ENCODE measurements around the gene ANO5. TPM values are rescaled to one million over a fixed set of nuclear protein-coding genes. Genes with fewer than 3 reads are reported as not detected.
A peak's percentile ranks its signal among the peaks of the same experiment; 100 is the strongest.

The ANO5 gene, protein sequence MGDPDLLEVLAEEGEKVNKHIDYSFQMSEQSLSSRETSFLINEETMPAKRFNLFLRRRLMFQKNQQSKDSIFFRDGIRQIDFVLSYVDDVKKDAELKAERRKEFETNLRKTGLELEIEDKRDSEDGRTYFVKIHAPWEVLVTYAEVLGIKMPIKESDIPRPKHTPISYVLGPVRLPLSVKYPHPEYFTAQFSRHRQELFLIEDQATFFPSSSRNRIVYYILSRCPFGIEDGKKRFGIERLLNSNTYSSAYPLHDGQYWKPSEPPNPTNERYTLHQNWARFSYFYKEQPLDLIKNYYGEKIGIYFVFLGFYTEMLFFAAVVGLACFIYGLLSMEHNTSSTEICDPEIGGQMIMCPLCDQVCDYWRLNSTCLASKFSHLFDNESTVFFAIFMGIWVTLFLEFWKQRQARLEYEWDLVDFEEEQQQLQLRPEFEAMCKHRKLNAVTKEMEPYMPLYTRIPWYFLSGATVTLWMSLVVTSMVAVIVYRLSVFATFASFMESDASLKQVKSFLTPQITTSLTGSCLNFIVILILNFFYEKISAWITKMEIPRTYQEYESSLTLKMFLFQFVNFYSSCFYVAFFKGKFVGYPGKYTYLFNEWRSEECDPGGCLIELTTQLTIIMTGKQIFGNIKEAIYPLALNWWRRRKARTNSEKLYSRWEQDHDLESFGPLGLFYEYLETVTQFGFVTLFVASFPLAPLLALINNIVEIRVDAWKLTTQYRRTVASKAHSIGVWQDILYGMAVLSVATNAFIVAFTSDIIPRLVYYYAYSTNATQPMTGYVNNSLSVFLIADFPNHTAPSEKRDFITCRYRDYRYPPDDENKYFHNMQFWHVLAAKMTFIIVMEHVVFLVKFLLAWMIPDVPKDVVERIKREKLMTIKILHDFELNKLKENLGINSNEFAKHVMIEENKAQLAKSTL
- 1.2 TPM for total RNA-seq

DNA sequence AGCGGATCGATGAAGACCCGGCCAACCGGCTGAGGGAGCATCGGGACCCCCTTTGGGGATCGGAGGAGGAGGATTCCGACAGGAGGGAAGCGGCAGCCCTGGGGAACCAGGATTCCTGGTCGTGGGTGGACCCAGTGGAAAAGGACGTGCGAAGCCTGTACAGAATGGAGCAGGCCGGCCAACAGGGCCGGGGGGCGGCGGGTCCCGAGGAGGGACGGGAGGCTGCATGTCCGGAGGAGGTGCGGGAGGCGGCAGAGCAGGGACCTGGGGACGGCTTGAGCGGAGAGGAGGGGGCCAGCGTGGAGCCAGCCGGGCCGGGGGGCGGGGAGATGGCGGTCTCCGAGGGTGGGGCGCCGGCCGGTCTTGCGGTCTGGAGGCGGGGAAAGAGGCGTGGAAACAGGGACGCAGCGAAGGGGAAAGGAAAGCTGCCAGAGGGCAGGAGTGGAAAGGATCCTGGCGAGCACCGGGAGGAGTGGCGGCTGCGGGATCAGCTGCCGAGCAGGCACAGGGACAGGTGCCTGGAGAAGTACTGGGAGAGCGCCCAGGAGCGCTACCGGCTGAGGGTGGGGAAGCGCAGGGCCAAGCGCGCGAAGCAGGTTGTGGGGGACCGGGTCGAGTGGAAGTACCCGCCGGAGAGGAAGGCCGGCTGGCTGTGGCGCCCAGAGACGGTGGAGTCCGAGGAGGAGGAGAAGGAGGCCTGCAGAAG is at the start of gene ANO5:
Gene ANO5, plus strand, starts transcription at position 444 of the 706 bp plus-strand sequence. CDS start 408 bp downstream, outside the sequence.
- ATAC-seq (peak; percentile 78), DNase-seq (ENCODE audit: low spot score) (peak; percentile 62)
- intact Hi-C loops (cut with DNase I) = no loop called here

DNA sequence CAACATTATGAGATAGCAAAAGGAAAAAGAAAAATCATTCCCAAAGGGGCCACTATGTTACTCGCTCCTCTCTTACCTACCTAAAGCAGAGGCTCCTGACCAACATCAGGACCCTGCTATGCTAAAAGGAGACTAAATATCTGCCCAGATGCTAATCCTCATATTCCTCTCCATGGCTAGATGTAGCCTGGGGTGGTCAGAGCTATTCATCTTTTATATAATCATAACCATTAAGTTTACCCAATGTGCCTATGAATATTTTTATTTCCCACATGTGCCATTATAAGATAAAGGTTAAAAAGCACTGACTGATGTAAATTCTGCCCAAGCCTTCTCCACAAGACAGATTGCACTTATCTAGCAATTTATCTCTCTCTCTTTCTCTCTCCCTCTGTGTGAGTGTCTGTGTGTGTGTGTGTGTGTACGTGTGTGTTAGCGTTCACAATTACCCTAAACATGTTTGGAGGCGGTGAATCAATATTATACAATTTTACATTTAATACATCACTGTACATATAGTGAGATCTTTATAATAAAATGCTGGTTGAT is 41.2 kb upstream of the ANO5 start:
- no peak for DNase-seq (ENCODE audit: low spot score)
- no peak for ATAC-seq
- intact Hi-C loops (cut with DNase I) = no loop called here

GRCh38 chr11:22157531-22157930 is 35.4 kb upstream of the ANO5 start:
- no peak for DNase-seq (ENCODE audit: low spot score)
- no peak for ATAC-seq
- intact Hi-C loops (cut with DNase I) = no loop called here

- intact Hi-C loops (cut with DNase I) = no loop called here
- ATAC-seq (no peak), DNase-seq (ENCODE audit: low spot score) (no peak)
Measured at GRCh38 chr11:22161489-22161888, 31.4 kb upstream of the ANO5 start.

DNA sequence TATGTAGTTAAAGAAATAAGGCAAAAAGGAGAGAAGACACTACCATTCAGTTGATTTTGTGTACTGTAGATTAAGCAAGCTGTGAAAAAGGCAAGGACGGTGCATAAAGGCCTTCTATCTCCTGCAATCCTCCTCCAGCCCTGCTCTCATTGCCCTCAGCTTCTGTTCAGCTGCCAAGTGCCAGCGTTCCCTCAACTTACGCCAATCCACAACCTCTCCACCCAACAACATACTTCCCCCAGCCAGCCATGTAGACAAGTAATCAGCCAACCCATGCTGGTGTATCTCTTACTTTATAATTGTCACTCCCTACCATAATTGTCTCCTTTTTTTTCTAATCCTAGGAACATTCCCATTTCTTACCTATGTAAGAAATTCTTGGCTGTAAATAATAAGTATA is 30.1 kb upstream of the ANO5 start:
- intact Hi-C loops (cut with DNase I) = no loop called here
- ATAC-seq = peak; percentile 38
- DNase-seq (ENCODE audit: low spot score) = no peak

GRCh38 chr11:22163394-22163797 is 29.5 kb upstream of the ANO5 start:
- intact Hi-C loops (cut with DNase I) = no loop called here
- ATAC-seq (peak; percentile 86), DNase-seq (ENCODE audit: low spot score) (no peak)

DNA sequence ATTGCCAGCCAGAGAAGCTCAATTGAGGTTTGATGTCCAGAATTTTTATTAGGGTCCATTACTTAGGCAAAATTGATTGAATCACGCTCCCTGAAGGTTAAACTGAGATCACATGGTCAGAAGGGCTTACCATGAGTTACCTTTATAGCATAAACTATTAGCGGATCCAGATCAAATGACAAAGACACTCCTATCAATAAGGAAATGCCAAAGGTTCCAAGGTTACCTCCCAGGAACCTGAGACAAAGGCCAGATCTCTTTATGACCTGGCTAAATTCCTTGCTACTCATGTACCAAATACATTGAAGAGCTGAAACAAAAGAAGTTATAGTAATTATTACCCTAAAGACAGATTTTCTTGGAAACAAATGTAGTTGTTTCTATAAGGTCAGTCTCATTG is 27.8 kb upstream of the ANO5 start:
- DNase-seq (ENCODE audit: low spot score) (no peak), ATAC-seq (no peak)
- intact Hi-C loops (cut with DNase I) = no loop called here

- intact Hi-C loops (cut with DNase I) = no loop called here
- DNase-seq (ENCODE audit: low spot score) (no peak), ATAC-seq (no peak)
Measured at GRCh38 chr11:22165759-22166513, 26.9 kb upstream of the ANO5 start.

DNA sequence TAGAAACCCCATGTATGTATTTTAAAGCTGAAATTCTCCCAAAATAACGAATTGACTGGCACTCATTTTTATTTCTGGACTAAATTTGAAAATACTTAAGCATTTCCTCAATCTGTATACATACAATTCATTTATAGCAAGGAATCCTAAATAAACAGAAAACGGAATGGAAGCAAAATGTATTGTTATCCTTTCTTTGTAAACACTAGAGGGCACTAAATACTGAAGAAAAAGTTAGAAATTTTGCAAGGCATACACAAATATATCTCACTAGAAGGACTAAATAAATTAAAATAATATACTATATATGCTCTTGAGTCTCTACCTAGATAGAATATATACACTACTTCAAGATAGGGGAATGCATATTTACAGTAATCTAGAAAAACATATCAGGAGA is 23.1 kb upstream of the ANO5 start:
- ATAC-seq = no peak
- DNase-seq (ENCODE audit: low spot score) = no peak
- intact Hi-C loops (cut with DNase I) = no loop called here

GRCh38 chr11:22173532-22173931 is 19.4 kb upstream of the ANO5 start:
- ATAC-seq (no peak), DNase-seq (ENCODE audit: low spot score) (no peak)
- intact Hi-C loops (cut with DNase I) = no loop called here

DNA sequence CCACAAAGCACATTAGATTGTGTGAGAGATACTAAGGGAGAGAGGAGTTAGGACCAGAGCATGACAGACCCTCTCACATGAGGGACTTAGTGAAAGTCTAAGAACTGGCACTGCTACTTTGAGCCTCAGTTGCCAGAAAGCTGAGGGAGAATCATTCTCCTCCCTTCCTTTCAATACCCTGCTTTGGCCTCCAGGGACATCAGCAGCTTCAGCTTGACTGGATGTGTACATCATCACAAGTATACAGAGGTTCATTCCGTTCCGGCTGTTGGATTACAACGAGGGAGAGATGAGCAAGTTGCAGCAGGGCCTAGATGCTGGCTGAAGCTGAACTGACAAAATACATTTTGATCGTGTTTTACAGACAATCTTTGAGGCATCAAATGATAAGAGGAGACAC is 15.7 kb upstream of the ANO5 start:
- ATAC-seq (no peak), DNase-seq (ENCODE audit: low spot score) (no peak)
- intact Hi-C loops (cut with DNase I) = no loop called here

DNA sequence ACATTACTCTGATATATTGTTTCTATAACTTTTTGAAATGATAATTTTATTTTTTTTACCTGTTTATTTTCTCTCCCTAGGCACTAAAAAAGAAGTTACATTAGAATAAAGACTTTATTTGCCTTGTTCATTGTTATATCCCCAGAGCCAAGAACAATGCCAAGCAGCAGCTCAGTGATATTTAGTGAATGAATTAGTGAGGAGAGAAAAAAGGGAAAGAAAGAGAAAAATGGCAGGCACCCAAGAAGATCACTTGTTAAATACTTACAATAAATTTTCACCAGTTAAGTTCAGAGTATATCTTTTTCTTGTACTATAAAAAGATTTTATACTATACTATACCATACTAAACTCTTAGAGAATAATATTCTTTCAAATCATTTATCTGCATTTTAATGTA is 13.3 kb upstream of the ANO5 start:
- ATAC-seq (no peak), DNase-seq (ENCODE audit: low spot score) (no peak)
- intact Hi-C loops (cut with DNase I) = no loop called here

DNA sequence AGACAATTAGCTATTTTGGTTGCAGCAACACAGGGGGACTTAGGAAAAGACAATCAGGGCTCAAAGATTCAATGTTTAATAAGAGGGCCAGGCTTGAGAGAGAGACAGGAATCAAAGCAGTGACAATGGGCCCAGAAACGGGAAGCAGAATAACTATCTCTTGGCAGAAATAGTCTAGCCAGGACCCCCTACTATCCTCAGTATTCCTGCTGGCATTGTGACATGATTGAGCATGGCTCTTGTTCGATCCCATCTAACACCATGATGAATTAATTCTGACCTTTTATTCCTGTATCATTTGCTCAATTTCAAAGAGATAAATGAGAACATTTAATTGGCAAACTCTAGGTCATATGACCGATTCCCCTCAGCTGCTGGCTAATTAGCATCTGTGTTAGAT is 12.8 kb upstream of the ANO5 start:
- no peak for DNase-seq (ENCODE audit: low spot score)
- ATAC-seq = no peak
- intact Hi-C loops (cut with DNase I) = no loop called here

GRCh38 chr11:22189660-22190059 is 3.2 kb upstream of the ANO5 start:
- no peak for ATAC-seq
- intact Hi-C loops (cut with DNase I) = no loop called here
- DNase-seq (ENCODE audit: low spot score) = no peak

DNA sequence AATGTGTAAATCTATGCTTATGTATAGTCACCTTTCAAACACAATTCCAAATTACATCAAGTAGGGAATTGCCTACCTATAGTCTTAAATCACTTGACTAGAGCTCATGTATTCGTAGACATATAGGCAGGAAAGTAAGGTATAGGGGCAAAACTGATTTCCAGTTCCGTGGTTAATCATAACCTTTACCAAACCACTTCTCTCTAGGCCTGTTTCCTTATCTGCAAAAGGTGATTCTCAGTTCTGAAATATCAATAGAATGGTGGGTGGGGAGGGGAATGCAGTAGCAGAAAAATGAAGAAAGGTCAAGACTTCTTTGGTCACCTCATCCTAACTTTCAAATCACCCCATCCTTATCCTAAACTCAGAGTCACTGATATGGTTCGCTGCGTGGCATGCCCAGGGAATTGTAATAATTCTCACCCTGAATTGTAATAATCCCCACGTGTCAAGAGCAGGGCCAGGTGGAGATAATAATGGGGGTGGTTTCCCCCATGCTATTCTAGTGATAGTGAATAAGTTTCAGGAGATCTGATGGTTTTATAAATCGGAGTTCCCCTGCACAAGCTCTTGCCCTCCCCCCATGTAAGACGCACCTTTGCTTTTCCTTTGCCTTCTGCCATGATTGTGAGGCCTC is 1.9 kb upstream of the ANO5 start:
- intact Hi-C loops (cut with DNase I) = no loop called here
- DNase-seq (ENCODE audit: low spot score) (no peak), ATAC-seq (no peak)

- ATAC-seq = peak; percentile 37
- intact Hi-C loops (cut with DNase I) = no loop called here
- DNase-seq (ENCODE audit: low spot score) = peak; percentile 41
Measured at GRCh38 chr11:22192289-22192641, 620 bp upstream of the ANO5 start.

- ATAC-seq = peak; percentile 47
- DNase-seq (ENCODE audit: low spot score) = peak; percentile 55
- intact Hi-C loops (cut with DNase I) = no loop called here
Measured at GRCh38 chr11:22193348-22194051, 615 bp downstream of the ANO5 start.

- ATAC-seq (no peak), DNase-seq (ENCODE audit: low spot score) (no peak)
- intact Hi-C loops (cut with DNase I) = no loop called here
Measured at GRCh38 chr11:22194306-22194705, 1.4 kb downstream of the ANO5 start.

Data from sciatic nerve (tissue), 2 donors.